ENCODE measurements around the gene SMOC2. TPM values are rescaled to one million over a fixed set of nuclear protein-coding genes. Genes with fewer than 3 reads are reported as not detected.

Gene SMOC2
- total and polyA plus RNA-seq, 2 of the 13 experiments (the other 11 are each of a cell fraction or from before 2014, with no cell fraction given): not detected

- Histone ChIP-seq H3K9me3 (ENCODE audit: low read length) (no peaks in the 10 kb centered on the region), H3K4me3 (replicated peaks in 1 of 3; ENCODE audit: insufficient read depth in 1 of 3, low read depth in 2 of 3, low read length in 3 of 3) (no peak overlapping the region), H3K4me1 (ENCODE audit: insufficient read depth, low read length) (no peaks in the 10 kb centered on the region), H3K4me2 (ENCODE audit: low read depth, low read length) (no peak overlapping the region), H2AFZ (ENCODE audit: low read length) (no peak overlapping the region), H3K36me3 (replicated peaks in 1 of 2; ENCODE audit: control insufficient read depth in 1 of 2, insufficient read depth in 2 of 2, low read length in 2 of 2) (no peaks in the 10 kb centered on the region), H3K9ac (ENCODE audit: insufficient read depth, low read depth, low read length) (no peak overlapping the region), H3K79me2 (ENCODE audit: insufficient read depth, low read length) (no peaks in the 10 kb centered on the region), H3K27me3 (ENCODE audit: control insufficient read depth in 1 of 2, insufficient read depth in 2 of 2, low read length in 2 of 2) (peaks cover 20 to 82% of the 10 kb centered on the region in 2 experiments), H3K27ac (ENCODE audit: extremely low read length, insufficient read depth, low read length) (no peak overlapping the region), H4K20me1 (ENCODE audit: insufficient read depth, low read length) (no peaks in the 10 kb centered on the region; the same call in 1 of the 2 replicates)
- intact Hi-C loops (cut with micrococcal nuclease; ENCODE audit: unreplicated experiment) (no loop called here), in situ Hi-C loops (cut with HindIII; ENCODE audit: extremely low pct_ligation_motif_present, low pct_unique_long_range_greater_than_20kb) (no loop called here)
- FAIRE-seq: no peak
- POLR2A ChIA-PET: no interaction called here
- CTCF ChIA-PET (ENCODE audit: low intra/inter-chr PET ratio, low total read pairs): no interaction called here
- BruUV-seq (replicated peaks): no TSS peak
- TF ChIP-seq UBTF (CRISPR knock-in tag; IDR thresholded peaks at IDR 0.05) (no peak), ZNF800 (CRISPR knock-in tag; IDR thresholded peaks at IDR 0.05) (no peak), ZUFSP (CRISPR knock-in tag; IDR thresholded peaks at IDR 0.05; ENCODE audit: borderline replicate concordance) (no peak), ZNF160 (CRISPR knock-in tag; IDR thresholded peaks at IDR 0.05) (no peak), THRA (CRISPR knock-in tag; IDR thresholded peaks at IDR 0.05; ENCODE audit: borderline replicate concordance) (no peak), ZNF280B (CRISPR knock-in tag; IDR thresholded peaks at IDR 0.05; ENCODE audit: borderline replicate concordance) (no peak), ZSCAN9 (CRISPR knock-in tag; IDR thresholded peaks at IDR 0.05; ENCODE audit: borderline replicate concordance) (no peak), MED13 (CRISPR knock-in tag; IDR thresholded peaks at IDR 0.05) (no peak), DBP (CRISPR knock-in tag; IDR thresholded peaks at IDR 0.05; ENCODE audit: not compliant biosample characterization) (no peak), CAMTA2 (CRISPR knock-in tag; IDR thresholded peaks at IDR 0.05; ENCODE audit: borderline replicate concordance) (no peak), DMAP1 (CRISPR knock-in tag; IDR thresholded peaks at IDR 0.05) (no peak)
- no peak for DNase-seq (ENCODE audit: low spot score)
- no peak for ATAC-seq
- WGBS (ENCODE audit: low lambda C conversion rate): 28% methylated on average over 18 of the region's 19 CpGs
These were observed 23.1 kb upstream of the SMOC2 start for GRCh38 chr6:168417679-168418557.

Measured in HepG2 (cell line).